Spleen (tissue), 11 donors: ENCODE results near the gene SNRPA. TPM values are rescaled to one million over a fixed set of nuclear protein-coding genes. Genes with fewer than 3 reads are reported as not detected.

Experiments
- DNase-seq: peaks from one replicate; pipeline ENCODE4 v3.0.0-alpha.2; 2020
- H3K27ac ChIP-seq, 8 donors: fragments of 200-600 bp; sonication (generic) in 7 of 8; 1 replicate in 4 of 8; 2 replicates in 4 of 8; pipeline versions ENCODE4 v1.5.0 to v1.8.0; 2016 to 2021; ENCODE audit warnings: inconsistent platforms in 4 of 8, mild to moderate bottlenecking in 4 of 8, moderate library complexity in 1 of 8
- H3K27me3 ChIP-seq, 7 donors: fragments of 200-600 bp; sonication (generic) in 6 of 7; replicated peaks in 1 of 7; 1 replicate in 4 of 7; 2 replicates in 3 of 7; pipeline versions ENCODE4 v1.5.0 to v1.8.0; 2016 to 2021; ENCODE audit warnings: inconsistent platforms in 3 of 7, mild to moderate bottlenecking in 1 of 7
- H3K36me3 ChIP-seq, 6 donors: fragments of 200-600 bp; sonication (generic) in 5 of 6; 1 replicate in 4 of 6; 2 replicates in 2 of 6; pipeline versions ENCODE4 v1.5.0 to v1.8.0; 2016 to 2021; ENCODE audit warnings: inconsistent platforms in 2 of 6
- H3K4me1 ChIP-seq, 6 donors: fragments of 200-600 bp; sonication (generic) in 5 of 6; 1 replicate in 3 of 6; 2 replicates in 3 of 6; pipeline versions ENCODE4 v1.5.0 to v1.8.0; 2016 to 2021; ENCODE audit warnings: inconsistent platforms in 3 of 6
- H3K4me3 ChIP-seq, 8 donors: fragments of 200-600 bp; sonication (generic) in 7 of 8; 1 replicate in 4 of 8; 2 replicates in 4 of 8; pipeline versions ENCODE4 v1.5.0 to v1.8.0; 2016 to 2021; ENCODE audit warnings: inconsistent platforms in 4 of 8, mild to moderate bottlenecking in 4 of 8, moderate library complexity in 2 of 8
- H3K9me3 ChIP-seq, 8 donors: fragments of 200-600 bp; sonication (generic) in 7 of 8; 1 replicate in 4 of 8; 2 replicates in 4 of 8; pipeline versions ENCODE4 v1.5.0 to v1.8.0; 2016 to 2021; ENCODE audit warnings: inconsistent platforms in 4 of 8
- POLR2A ChIP-seq, 3 donors: fragments of 450-650 bp; IDR thresholded peaks; one replicate each; pipeline ENCODE4 v1.5.1; 2017; ENCODE audit warnings: antibody characterized with exemption in 3 of 3, mild to moderate bottlenecking in 1 of 3
- POLR2AphosphoS5 ChIP-seq, 3 donors: sonication (generic); formaldehyde crosslinking; IDR thresholded peaks; one replicate each; pipeline ENCODE4 v1.5.1; 2017; ENCODE audit warnings: antibody characterized with exemption in 3 of 3
- WGBS, 5 donors: extraction: QIAGEN DNeasy Blood & Tissue Kit in 3 of 5; methylation state at CpG; one replicate each; pipeline versions ENCODE4 v1.1.5 to v1.1.7; 2013 to 2018; 5-methylcytosine and 5-hydroxymethylcytosine counted together
- intact Hi-C: fragments of 100-400 bp; cut with DNase I; formaldehyde crosslinking; loops from one replicate; pipeline ENCODE4 v1.15.0; 2023; ENCODE audit warnings: low total_unique reads
- polyA plus RNA-seq, 3 donors: library from polyadenylated mRNA; stranded (reverse); fragments of 200-250 nt; gene quantifications; one replicate each; pipeline ENCODE4 v1.2.1, GENCODE V29; 2013
- total RNA-seq, 7 donors: library from RNA; depleted of rRNA in 3 of 7; stranded (reverse); fragments of >200 nt in 3 of 7; fragmentation: NEBNext Ultra II Directional in 4 of 7; extraction: Animal tissue kit (Norgen Biotek cat#: 25700) in 4 of 7; gene quantifications; one replicate each; pipeline versions ENCODE4 v1.1.0 to v1.2.1, GENCODE V29; 2016 to 2021
- TF ChIP-seq, protein P1 (sequence below), 11 experiments: fragments of 200-600 bp in 7 of 11; fragments of 450-650 bp in 4 of 11; sonication (generic) in 4 of 11; IDR thresholded peaks in 8 of 11; conservative IDR thresholded peaks in 3 of 11; 1 replicate in 7 of 11; 2 replicates in 4 of 11; pipeline versions ENCODE4 v1.4.0 to v1.8.0; 2016 to 2021; ENCODE audit warnings: antibody characterized with exemption in 11 of 11, inconsistent platforms in 4 of 11, mild to moderate bottlenecking in 1 of 11
- donor health status: healthy with polysubstance abuse.
- donor health status: DM: no; HTN: no; CAD: no; lungs with moderate emphysema.
- donor health status: DM: no; HTN: no; CAD: no.
- donor health status: Bipolar disorder and iron deficiency.
- donor health status: healthy.
- donor health status: DM: no; HTN: no; CAD: no.
- donor health status: DM: yes; HTN: yes; CAD: no.

SNRPA gene
- total and polyA plus RNA-seq, 10 donors: 52.9 to 76.9 (median 64.1) TPM

DNA sequence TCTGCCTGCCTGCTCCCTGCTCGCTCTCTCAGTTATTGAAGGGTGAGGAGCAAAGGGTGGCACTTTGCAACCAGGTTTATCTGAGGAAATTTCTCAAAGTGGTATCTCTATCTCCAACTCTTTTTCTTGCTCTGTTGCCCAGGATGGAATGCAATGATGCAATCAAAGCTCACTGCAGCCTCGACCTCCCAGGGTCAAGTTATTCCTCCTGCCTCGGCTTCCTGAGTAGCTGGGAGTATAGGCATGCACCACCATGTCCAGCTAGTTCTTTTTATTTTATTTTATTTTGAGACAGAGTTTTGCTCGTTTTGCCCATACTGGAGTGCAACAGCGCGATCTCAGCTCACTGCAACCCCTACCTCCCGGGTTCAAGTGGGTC, 5.6 kb upstream of the SNRPA start:
- Histone ChIP-seq H3K4me1 (peaks cover 4 to 51% (median 29%) of the 10 kb centered on the region in 6 donors), H3K27me3 (no peaks in the 10 kb centered on the region), H3K4me3 (no peak overlapping the region), H3K27ac (peak overlapping the region in 7 of 8 donors; percentile 22 to 75 (median 67)), H3K9me3 (no peaks in the 10 kb centered on the region), H3K36me3 (peaks cover 0 to 33% (median 7%) of the 10 kb centered on the region in 6 donors)
- no peak for DNase-seq
- peak in 1 of 3 donors; percentile 41 for TF ChIP-seq POLR2AphosphoS5 (IDR thresholded peaks at IDR 0.05)
- TF ChIP-seq, protein P1, sequence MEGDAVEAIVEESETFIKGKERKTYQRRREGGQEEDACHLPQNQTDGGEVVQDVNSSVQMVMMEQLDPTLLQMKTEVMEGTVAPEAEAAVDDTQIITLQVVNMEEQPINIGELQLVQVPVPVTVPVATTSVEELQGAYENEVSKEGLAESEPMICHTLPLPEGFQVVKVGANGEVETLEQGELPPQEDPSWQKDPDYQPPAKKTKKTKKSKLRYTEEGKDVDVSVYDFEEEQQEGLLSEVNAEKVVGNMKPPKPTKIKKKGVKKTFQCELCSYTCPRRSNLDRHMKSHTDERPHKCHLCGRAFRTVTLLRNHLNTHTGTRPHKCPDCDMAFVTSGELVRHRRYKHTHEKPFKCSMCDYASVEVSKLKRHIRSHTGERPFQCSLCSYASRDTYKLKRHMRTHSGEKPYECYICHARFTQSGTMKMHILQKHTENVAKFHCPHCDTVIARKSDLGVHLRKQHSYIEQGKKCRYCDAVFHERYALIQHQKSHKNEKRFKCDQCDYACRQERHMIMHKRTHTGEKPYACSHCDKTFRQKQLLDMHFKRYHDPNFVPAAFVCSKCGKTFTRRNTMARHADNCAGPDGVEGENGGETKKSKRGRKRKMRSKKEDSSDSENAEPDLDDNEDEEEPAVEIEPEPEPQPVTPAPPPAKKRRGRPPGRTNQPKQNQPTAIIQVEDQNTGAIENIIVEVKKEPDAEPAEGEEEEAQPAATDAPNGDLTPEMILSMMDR (IDR thresholded peaks at IDR 0.05 in 8 of 11, conservative IDR thresholded peaks at IDR 0.05 in 3 of 11): no peak
- no peak for TF ChIP-seq POLR2A (IDR thresholded peaks at IDR 0.05)
- intact Hi-C loops: no loop called here
- 70 to 81% (median 77%) methylated on average over 7 of the region's 7 CpGs for WGBS, 5 donors

DNA sequence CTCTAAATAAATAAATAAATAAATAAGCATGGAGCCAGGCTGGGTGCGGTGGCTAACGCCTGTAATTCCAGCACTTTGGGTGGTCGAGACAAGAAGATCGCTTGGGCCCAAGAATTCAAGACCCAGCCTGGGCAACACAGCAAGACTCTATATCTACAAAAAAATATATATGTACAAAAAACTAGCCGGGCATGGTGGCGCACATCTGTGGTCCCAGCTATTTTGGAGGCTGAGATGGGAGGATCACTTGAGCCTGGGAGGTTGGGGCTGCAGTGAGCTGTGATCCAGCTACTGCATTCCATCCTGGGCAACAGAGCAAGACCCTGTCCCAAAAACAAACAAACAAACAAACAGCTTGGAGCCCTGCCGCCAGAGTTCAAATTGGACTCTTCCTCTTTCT, 3.5 kb upstream of the SNRPA start:
- Histone ChIP-seq H3K27ac (peak overlapping the region in 2 of 8 donors; percentile 95 to 96), H3K4me3 (no peak overlapping the region), H3K9me3 (no peaks in the 10 kb centered on the region), H3K27me3 (no peaks in the 10 kb centered on the region), H3K4me1 (peaks cover 8 to 63% (median 39%) of the 10 kb centered on the region in 6 donors), H3K36me3 (peaks cover 0 to 12% (median 0%) of the 10 kb centered on the region in 6 donors)
- intact Hi-C loops: no loop called here
- TF ChIP-seq, protein P1 (IDR thresholded peaks at IDR 0.05 in 8 of 11, conservative IDR thresholded peaks at IDR 0.05 in 3 of 11): no peak
- TF ChIP-seq POLR2AphosphoS5 (IDR thresholded peaks at IDR 0.05): no peak
- no peak for TF ChIP-seq POLR2A (IDR thresholded peaks at IDR 0.05)
- no peak for DNase-seq
- WGBS, 5 donors: 88 to 96% (median 91%) methylated on average over 7 of the region's 7 CpGs

DNA sequence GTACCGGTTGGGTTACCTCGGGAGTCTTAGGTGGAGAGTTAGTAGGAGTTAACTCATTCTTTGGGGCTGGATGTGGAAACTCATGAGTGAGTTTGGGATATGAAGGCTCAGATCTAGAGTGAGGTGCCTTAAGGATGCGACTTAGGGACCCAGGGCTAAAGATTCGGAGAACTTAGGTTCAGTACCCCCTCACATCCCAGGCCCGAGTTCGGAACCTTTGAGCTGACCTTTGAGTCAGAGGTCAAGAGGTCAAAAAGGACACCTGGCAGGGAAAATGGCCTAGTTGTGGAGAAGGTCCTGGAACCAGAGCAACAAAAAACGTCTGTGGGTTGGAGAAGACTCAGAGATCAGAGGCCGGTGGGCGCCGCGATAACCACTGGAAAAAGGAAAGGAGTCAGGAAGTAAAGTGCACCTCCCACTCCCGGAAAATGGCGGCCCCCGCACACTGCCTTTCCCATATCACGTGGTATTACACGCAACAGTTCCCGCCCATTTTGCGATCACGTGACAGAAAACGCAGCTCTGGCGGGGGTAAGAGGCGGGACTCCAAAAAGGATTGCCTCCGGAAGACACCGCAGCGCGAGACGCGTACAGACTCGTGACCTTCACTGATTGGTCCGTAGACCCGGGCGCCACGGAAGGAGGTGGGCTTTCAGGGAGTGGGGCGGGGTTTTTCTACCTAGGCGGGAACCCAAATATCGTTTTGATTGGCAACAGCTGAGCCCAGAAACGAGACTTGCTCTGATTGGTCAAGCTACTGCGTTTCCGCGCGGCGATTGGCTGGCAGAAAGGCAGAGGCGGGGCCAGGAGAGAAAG, 737 bp upstream of the SNRPA start, which contains the start of gene ACTMAP:
ACTMAP (minus strand) TSS at position 420 of the 816 bp plus-strand sequence. CDS start 674 bp downstream, outside the sequence.
- Histone ChIP-seq H3K4me1 (peaks cover 32 to 77% (median 57%) of the 10 kb centered on the region in 6 donors), H3K4me3 (peak within 1 kb of the TSS; percentile 60 to 93 (median 74)), H3K27ac (peak within 1 kb of the TSS; percentile 93 to 97 (median 96)), H3K9me3 (no peaks in the 10 kb centered on the region), H3K36me3 (peaks cover 0 to 14% (median 0%) of the 10 kb centered on the region in 6 donors), H3K27me3 (no peaks in the 10 kb centered on the region)
- DNase-seq: peak; percentile 99
- WGBS, 5 donors: 1% methylated on average over 43 of the region's 43 CpGs
- TF ChIP-seq POLR2AphosphoS5 (IDR thresholded peaks at IDR 0.05): peak in 2 of 3 donors; percentile 81 to 93
- peak in 2 of 3 donors; percentile 40 to 46 for TF ChIP-seq POLR2A (IDR thresholded peaks at IDR 0.05)
- TF ChIP-seq, protein P1 (IDR thresholded peaks at IDR 0.05 in 8 of 11, conservative IDR thresholded peaks at IDR 0.05 in 3 of 11): peak in 2 of 11 experiments; percentile 6 to 40
- intact Hi-C loops: loop anchor here (10.0 kb wide), 1 partner anchor 55 kb away; no protein-coding TSS in a partner anchor

DNA sequence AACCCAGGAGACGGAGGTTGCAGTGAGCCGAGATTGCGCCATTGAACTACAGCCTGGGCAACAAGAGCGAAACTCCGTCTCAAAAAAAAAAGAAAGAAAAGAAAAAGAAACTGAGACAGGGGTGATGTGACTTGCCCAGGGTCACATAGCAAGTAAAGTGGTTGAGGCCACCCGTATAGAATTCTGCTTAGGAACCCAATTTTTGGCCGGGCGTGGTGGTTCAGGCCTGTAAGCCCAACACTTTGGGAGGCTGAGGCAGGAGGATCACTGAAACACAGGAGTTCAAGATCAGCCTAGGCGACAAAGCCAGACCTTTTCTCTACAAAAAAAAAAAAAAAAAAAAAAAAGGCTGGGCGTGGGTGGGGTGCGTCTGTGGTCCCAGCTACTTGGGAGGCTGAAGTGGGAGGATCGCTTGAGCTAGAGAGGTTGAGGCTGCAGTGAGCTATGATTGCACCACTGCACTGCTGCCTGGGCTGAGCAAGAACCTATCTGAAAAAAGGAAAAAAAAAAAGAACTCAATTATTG, 1.3 kb downstream of the SNRPA start:
- Histone ChIP-seq H3K4me1 (peaks cover 52 to 88% (median 72%) of the 10 kb centered on the region in 6 donors), H3K4me3 (peak overlapping the region; percentile 60 to 93 (median 74)), H3K36me3 (peaks cover 0 to 35% (median 11%) of the 10 kb centered on the region in 6 donors), H3K27ac (peak overlapping the region; percentile 90 to 97 (median 96)), H3K27me3 (no peaks in the 10 kb centered on the region), H3K9me3 (no peaks in the 10 kb centered on the region)
- DNase-seq: no peak
- WGBS, 5 donors: 38 to 60% (median 42%) methylated on average over 12 of the region's 12 CpGs
- intact Hi-C loops: loop anchor here (10.0 kb wide), 1 partner anchor 52 kb away; no protein-coding TSS in a partner anchor
- TF ChIP-seq POLR2A (IDR thresholded peaks at IDR 0.05) (no peak), POLR2AphosphoS5 (IDR thresholded peaks at IDR 0.05) (no peak)
- TF ChIP-seq, protein P1 (IDR thresholded peaks at IDR 0.05 in 8 of 11, conservative IDR thresholded peaks at IDR 0.05 in 3 of 11): no peak
